Muscle layer of colon (tissue), 2 donors: ENCODE results near the gene KSR2.

Source experiments
- H3K27ac ChIP-seq: one replicate; pipeline ENCODE4 v1.7.0; 2013; ENCODE audit warnings: low read depth, mild to moderate bottlenecking, low read length, moderate library complexity
- H3K27me3 ChIP-seq, 2 donors: one replicate each; pipeline ENCODE4 v1.7.0; 2013; ENCODE audit warnings: low read length in 2 of 2, mild to moderate bottlenecking in 2 of 2; ENCODE audit not compliant: insufficient read depth in 2 of 2, control insufficient read depth in 1 of 2
- H3K36me3 ChIP-seq: one replicate; pipeline ENCODE4 v1.7.0; 2013; ENCODE audit warnings: mild to moderate bottlenecking, low read length; ENCODE audit not compliant: insufficient read depth
- H3K4me1 ChIP-seq: one replicate; pipeline ENCODE4 v1.7.0; 2013; ENCODE audit warnings: mild to moderate bottlenecking, low read length; ENCODE audit not compliant: insufficient read depth
- H3K4me3 ChIP-seq, 2 donors: one replicate each; pipeline ENCODE4 v1.7.0; 2013; ENCODE audit warnings: low read length in 2 of 2, low read depth in 1 of 2, mild to moderate bottlenecking in 1 of 2, moderate library complexity in 1 of 2
- H3K9ac ChIP-seq: one replicate; pipeline ENCODE4 v1.7.0; 2013; ENCODE audit warnings: low read length
- H3K9me3 ChIP-seq: one replicate; pipeline ENCODE4 v1.7.0; 2013; ENCODE audit warnings: mild to moderate bottlenecking, low read length
- donor health status: abdominal sarcoma.
- donor health status: Adenocarcinoma of cecum.

The KSR2 gene

GRCh38 chr12:117517219-117517739 is 451.5 kb downstream of the KSR2 start:
- Histone ChIP-seq H3K27ac (no peak overlapping the region), H3K36me3 (no peaks in the 10 kb centered on the region), H3K27me3 (no peaks in the 10 kb centered on the region), H3K9me3 (no peaks in the 10 kb centered on the region), H3K4me1 (no peaks in the 10 kb centered on the region), H3K4me3 (no peak overlapping the region), H3K9ac (no peak overlapping the region)

- H3K9ac ChIP-seq = no peak overlapping the region
- no peaks in the 10 kb centered on the region for H3K36me3 ChIP-seq
- no peak overlapping the region for H3K27ac ChIP-seq
- no peak overlapping the region for H3K4me3 ChIP-seq
- H3K4me1 ChIP-seq = no peaks in the 10 kb centered on the region
- H3K27me3 ChIP-seq = no peaks in the 10 kb centered on the region
- no peaks in the 10 kb centered on the region for H3K9me3 ChIP-seq
Measured at GRCh38 chr12:117516034-117516433, 452.8 kb downstream of the KSR2 start.

GRCh38 chr12:117514016-117514415 is 454.8 kb downstream of the KSR2 start:
- no peak overlapping the region for H3K4me3 ChIP-seq
- no peaks in the 10 kb centered on the region for H3K9me3 ChIP-seq
- H3K9ac ChIP-seq = no peak overlapping the region
- H3K36me3 ChIP-seq = no peaks in the 10 kb centered on the region
- H3K27ac ChIP-seq = no peak overlapping the region
- no peaks in the 10 kb centered on the region for H3K4me1 ChIP-seq
- no peaks in the 10 kb centered on the region for H3K27me3 ChIP-seq

GRCh38 chr12:117513353-117513752 is 455.4 kb downstream of the KSR2 start:
- H3K4me1 ChIP-seq = no peaks in the 10 kb centered on the region
- H3K9ac ChIP-seq = no peak overlapping the region
- no peaks in the 10 kb centered on the region for H3K27me3 ChIP-seq
- H3K9me3 ChIP-seq = no peaks in the 10 kb centered on the region
- no peak overlapping the region for H3K4me3 ChIP-seq
- H3K36me3 ChIP-seq = no peaks in the 10 kb centered on the region
- H3K27ac ChIP-seq = no peak overlapping the region

GRCh38 chr12:117508468-117508867 is 460.3 kb downstream of the KSR2 start:
- H3K4me3 ChIP-seq = no peak overlapping the region
- no peaks in the 10 kb centered on the region for H3K36me3 ChIP-seq
- H3K9ac ChIP-seq = no peak overlapping the region
- no peaks in the 10 kb centered on the region for H3K9me3 ChIP-seq
- no peak overlapping the region for H3K27ac ChIP-seq
- no peaks in the 10 kb centered on the region for H3K27me3 ChIP-seq
- no peaks in the 10 kb centered on the region for H3K4me1 ChIP-seq

- no peak overlapping the region for H3K4me3 ChIP-seq
- H3K27me3 ChIP-seq = no peaks in the 10 kb centered on the region
- H3K36me3 ChIP-seq = no peaks in the 10 kb centered on the region
- H3K4me1 ChIP-seq = no peaks in the 10 kb centered on the region
- H3K9ac ChIP-seq = no peak overlapping the region
- no peak overlapping the region for H3K27ac ChIP-seq
- no peaks in the 10 kb centered on the region for H3K9me3 ChIP-seq
Measured at GRCh38 chr12:117507548-117507947, 461.2 kb downstream of the KSR2 start.

GRCh38 chr12:117506333-117506732 is 462.5 kb downstream of the KSR2 start:
- Histone ChIP-seq H3K9me3 (no peaks in the 10 kb centered on the region), H3K4me3 (no peak overlapping the region), H3K36me3 (no peaks in the 10 kb centered on the region), H3K27ac (no peak overlapping the region), H3K9ac (no peak overlapping the region), H3K4me1 (no peaks in the 10 kb centered on the region), H3K27me3 (no peaks in the 10 kb centered on the region)

GRCh38 chr12:117502633-117503032 is 466.2 kb downstream of the KSR2 start:
- no peaks in the 10 kb centered on the region for H3K27me3 ChIP-seq
- H3K36me3 ChIP-seq = no peaks in the 10 kb centered on the region
- H3K4me3 ChIP-seq = no peak overlapping the region
- no peaks in the 10 kb centered on the region for H3K9me3 ChIP-seq
- H3K27ac ChIP-seq = no peak overlapping the region
- no peak overlapping the region for H3K9ac ChIP-seq
- no peaks in the 10 kb centered on the region for H3K4me1 ChIP-seq

- Histone ChIP-seq H3K4me3 (no peak overlapping the region), H3K9ac (no peak overlapping the region), H3K4me1 (no peaks in the 10 kb centered on the region), H3K9me3 (no peaks in the 10 kb centered on the region), H3K36me3 (no peaks in the 10 kb centered on the region), H3K27me3 (no peaks in the 10 kb centered on the region), H3K27ac (no peak overlapping the region)
Measured at GRCh38 chr12:117502233-117502632, 466.6 kb downstream of the KSR2 start.

- Histone ChIP-seq H3K36me3 (no peaks in the 10 kb centered on the region), H3K9ac (no peak overlapping the region), H3K9me3 (no peaks in the 10 kb centered on the region), H3K27ac (no peak overlapping the region), H3K4me3 (no peak overlapping the region), H3K27me3 (no peaks in the 10 kb centered on the region), H3K4me1 (no peaks in the 10 kb centered on the region)
Measured at GRCh38 chr12:117501076-117501869, 467.5 kb downstream of the KSR2 start.

GRCh38 chr12:117499759-117500485 is 468.9 kb downstream of the KSR2 start:
- H3K4me3 ChIP-seq = no peak overlapping the region
- H3K9ac ChIP-seq = no peak overlapping the region
- H3K4me1 ChIP-seq = no peaks in the 10 kb centered on the region
- H3K9me3 ChIP-seq = no peaks in the 10 kb centered on the region
- H3K27ac ChIP-seq = no peak overlapping the region
- H3K27me3 ChIP-seq = no peaks in the 10 kb centered on the region
- no peaks in the 10 kb centered on the region for H3K36me3 ChIP-seq
